Breast epithelium (tissue), 3 donors: Measurements from ENCODE around the gene ACAP2.

Experiments
- CTCF ChIP-seq, 3 donors: fragments of 450-650 bp; IDR thresholded peaks; one replicate each; pipeline ENCODE4 v1.5.1; 2016 to 2017; ENCODE audit warnings: antibody characterized with exemption in 3 of 3, mild to moderate bottlenecking in 3 of 3, moderate library complexity in 3 of 3
- POLR2A ChIP-seq: fragments of 450-650 bp; IDR thresholded peaks from one replicate; pipeline ENCODE4 v1.6.1; 2016; ENCODE audit warnings: antibody characterized with exemption, mild to moderate bottlenecking, moderate library complexity

- TF ChIP-seq CTCF (IDR thresholded peaks at IDR 0.05) (no peak), POLR2A (no peak)
Observed at GRCh38 chr3:195274259-195274966, 168.4 kb downstream of the ACAP2 start.
